Measurements from ENCODE around the gene ZNF335. TPM values are rescaled to one million over a fixed set of nuclear protein-coding genes. Genes with fewer than 3 reads are reported as not detected.

ZNF335 gene
- polyA plus RNA-seq (2012; ENCODE audit: missing spikeins), result 10.0 TPM

GRCh38 chr20:45971675-45972499 is at the start of gene ZNF335:
Gene ZNF335 (minus strand): TSS chr20:45972203. CDS start chr20:45971410, 793 bp downstream.
- DNase-seq (ENCODE audit: insufficient read length), result peak; percentile 97
- TF ChIP-seq POLR2AphosphoS5 (IDR thresholded peaks at IDR 0.05; ENCODE audit: low read depth, low read length), result peak; percentile 72; the same call in 1 of the 2 replicates
- TF ChIP-seq POLR2A (IDR thresholded peaks at IDR 0.05; ENCODE audit: low read depth, low read length), result peak; percentile 83
- peak; percentile 83 for TF ChIP-seq TAF1 (IDR thresholded peaks at IDR 0.05; ENCODE audit: borderline replicate concordance, low read depth, low read length)
- FAIRE-seq, result peak; percentile 94

- no peak for TF ChIP-seq TAF1 (IDR thresholded peaks at IDR 0.05; ENCODE audit: borderline replicate concordance, low read depth, low read length)
- no peak for TF ChIP-seq POLR2A (IDR thresholded peaks at IDR 0.05; ENCODE audit: low read depth, low read length)
- no peak for TF ChIP-seq POLR2AphosphoS5 (IDR thresholded peaks at IDR 0.05; ENCODE audit: low read depth, low read length)
- DNase-seq (ENCODE audit: insufficient read length) (no peak), FAIRE-seq (no peak)
Measured at GRCh38 chr20:46020555-46020954, 48.6 kb upstream of the ZNF335 start.

- FAIRE-seq, result no peak
Measured at GRCh38 chr20:46018611-46019010, 46.6 kb upstream of the ZNF335 start.

GRCh38 chr20:46018112-46018511 is 46.1 kb upstream of the ZNF335 start:
- no peak for TF ChIP-seq POLR2AphosphoS5 (IDR thresholded peaks at IDR 0.05; ENCODE audit: low read depth, low read length)
- no peak for TF ChIP-seq POLR2A (IDR thresholded peaks at IDR 0.05; ENCODE audit: low read depth, low read length)
- TF ChIP-seq TAF1 (IDR thresholded peaks at IDR 0.05; ENCODE audit: borderline replicate concordance, low read depth, low read length), result no peak
- DNase-seq (ENCODE audit: insufficient read length) (no peak), FAIRE-seq (no peak)

More at GRCh38 chr20:46018611-46019010, 46.6 kb upstream of the ZNF335 start:
- no peak for DNase-seq (ENCODE audit: insufficient read length)
- TF ChIP-seq TAF1 (IDR thresholded peaks at IDR 0.05; ENCODE audit: borderline replicate concordance, low read depth, low read length), result no peak
- TF ChIP-seq POLR2A (IDR thresholded peaks at IDR 0.05; ENCODE audit: low read depth, low read length), result no peak
- TF ChIP-seq POLR2AphosphoS5 (IDR thresholded peaks at IDR 0.05; ENCODE audit: low read depth, low read length), result no peak

- no peak for FAIRE-seq
- no peak for TF ChIP-seq TAF1 (IDR thresholded peaks at IDR 0.05; ENCODE audit: borderline replicate concordance, low read depth, low read length)
- no peak for DNase-seq (ENCODE audit: insufficient read length)
Measured at GRCh38 chr20:46017272-46017671, 45.3 kb upstream of the ZNF335 start.

- no peak for FAIRE-seq
- TF ChIP-seq POLR2AphosphoS5 (IDR thresholded peaks at IDR 0.05; ENCODE audit: low read depth, low read length) (no peak), POLR2A (IDR thresholded peaks at IDR 0.05; ENCODE audit: low read depth, low read length) (no peak), TAF1 (IDR thresholded peaks at IDR 0.05; ENCODE audit: borderline replicate concordance, low read depth, low read length) (no peak)
- DNase-seq (ENCODE audit: insufficient read length), result no peak
Measured at GRCh38 chr20:46014517-46015396, 42.8 kb upstream of the ZNF335 start.

- DNase-seq (ENCODE audit: insufficient read length) (peak; percentile 88), FAIRE-seq (peak; percentile 82)
- TF ChIP-seq POLR2A (IDR thresholded peaks at IDR 0.05; ENCODE audit: low read depth, low read length) (no peak), POLR2AphosphoS5 (IDR thresholded peaks at IDR 0.05; ENCODE audit: low read depth, low read length) (no peak), TAF1 (IDR thresholded peaks at IDR 0.05; ENCODE audit: borderline replicate concordance, low read depth, low read length) (no peak)
Measured at GRCh38 chr20:46013829-46014516, 42.0 kb upstream of the ZNF335 start.

GRCh38 chr20:46013322-46013828 is 41.4 kb upstream of the ZNF335 start:
- FAIRE-seq, result no peak
- TF ChIP-seq POLR2A (IDR thresholded peaks at IDR 0.05; ENCODE audit: low read depth, low read length), result no peak
- TF ChIP-seq TAF1 (IDR thresholded peaks at IDR 0.05; ENCODE audit: borderline replicate concordance, low read depth, low read length), result no peak
- TF ChIP-seq POLR2AphosphoS5 (IDR thresholded peaks at IDR 0.05; ENCODE audit: low read depth, low read length), result no peak
- DNase-seq (ENCODE audit: insufficient read length), result no peak

- FAIRE-seq (no peak), DNase-seq (ENCODE audit: insufficient read length) (no peak)
- no peak for TF ChIP-seq TAF1 (IDR thresholded peaks at IDR 0.05; ENCODE audit: borderline replicate concordance, low read depth, low read length)
- no peak for TF ChIP-seq POLR2AphosphoS5 (IDR thresholded peaks at IDR 0.05; ENCODE audit: low read depth, low read length)
- TF ChIP-seq POLR2A (IDR thresholded peaks at IDR 0.05; ENCODE audit: low read depth, low read length), result no peak
Measured at GRCh38 chr20:46012921-46013320, 40.9 kb upstream of the ZNF335 start.

- no peak for DNase-seq (ENCODE audit: insufficient read length)
- no peak for FAIRE-seq
- TF ChIP-seq POLR2AphosphoS5 (IDR thresholded peaks at IDR 0.05; ENCODE audit: low read depth, low read length) (no peak), TAF1 (IDR thresholded peaks at IDR 0.05; ENCODE audit: borderline replicate concordance, low read depth, low read length) (no peak), POLR2A (IDR thresholded peaks at IDR 0.05; ENCODE audit: low read depth, low read length) (no peak)
Measured at GRCh38 chr20:46011631-46012482, 39.9 kb upstream of the ZNF335 start.
